HepG2 (cell line): Measurements from ENCODE around the gene HLCS. TPM values are rescaled to one million over a fixed set of nuclear protein-coding genes. Genes with fewer than 3 reads are reported as not detected.

Experiments
- CREM ChIP-seq, 2 experiments: sonication (generic) in 1 of 2; formaldehyde crosslinking in 1 of 2; IDR thresholded peaks; 2 replicates each; pipeline versions ENCODE4 v1.4.0 to v1.6.1; 2016 to 2020; ENCODE audit warnings: antibody characterized with exemption in 1 of 2, mild to moderate bottlenecking in 1 of 2, missing genetic modification reagents in 1 of 2
- ERF ChIP-seq: IDR thresholded peaks from 2 replicates; pipeline ENCODE4 v1.6.1; 2018; ENCODE audit warnings: missing biosample characterization, missing genetic modification reagents
- FOXP1 ChIP-seq, 2 experiments: fragments of 450-650 bp in 1 of 2; IDR thresholded peaks; 2 replicates each; pipeline ENCODE4 v1.6.1; 2017 to 2018; ENCODE audit warnings: antibody characterized with exemption in 1 of 2
- HOMEZ ChIP-seq: IDR thresholded peaks from 2 replicates; pipeline ENCODE4 v1.6.1; 2016; ENCODE audit warnings: low read depth
- IKZF5 ChIP-seq: IDR thresholded peaks from 2 replicates; pipeline ENCODE4 v1.6.1; 2018; ENCODE audit warnings: missing genetic modification reagents, mild to moderate bottlenecking, missing compliant biosample characterization
- IRF2 ChIP-seq: IDR thresholded peaks from 2 replicates; pipeline ENCODE4 v1.6.1; 2018; ENCODE audit warnings: missing genetic modification reagents, missing compliant biosample characterization
- KAT8 ChIP-seq: IDR thresholded peaks from 2 replicates; pipeline ENCODE4 v1.6.1; 2016; ENCODE audit warnings: missing genetic modification reagents, missing compliant biosample characterization
- MIXL1 ChIP-seq: IDR thresholded peaks from 2 replicates; pipeline ENCODE4 v1.6.1; 2016
- NKX3-1 ChIP-seq: sonication (generic); formaldehyde crosslinking; IDR thresholded peaks from 2 replicates; pipeline ENCODE4 v1.5.0; 2020; ENCODE audit warnings: missing genetic modification reagents
- SMC3 ChIP-seq: IDR thresholded peaks from 2 replicates; pipeline ENCODE4 v1.6.1; 2011; ENCODE audit warnings: low read length, improper control_type of control experiment
- TEAD3 ChIP-seq: optimal IDR thresholded peaks from 2 replicates; pipeline ENCODE3; 2016; ENCODE audit warnings: borderline replicate concordance
- TFAP4 ChIP-seq: sonication (generic); IDR thresholded peaks from 2 replicates; pipeline ENCODE4 v1.6.1; 2016; ENCODE audit warnings: low read depth, borderline replicate concordance
- ZBTB38 ChIP-seq: sonication (generic); formaldehyde crosslinking; IDR thresholded peaks from 2 replicates; pipeline ENCODE4 v1.5.1; 2020; ENCODE audit warnings: mild to moderate bottlenecking, missing genetic modification reagents
- ZKSCAN8 ChIP-seq: IDR thresholded peaks from 2 replicates; pipeline ENCODE4 v1.6.1; 2016; ENCODE audit warnings: borderline replicate concordance, missing genetic modification reagents, missing compliant biosample characterization
- polyA plus RNA-seq, 8 experiments: library from polyadenylated mRNA; depleted of rRNA in 3 of 8; stranded (reverse) in 7 of 8; unstranded in 1 of 8; fragments of >200 nt; fragmentation: Illumina TruSeq in 4 of 8; extraction: Trizol in 4 of 8; gene quantifications; 2 replicates each; pipeline versions ENCODE4 v1.2.1 to v1.2.3, GENCODE V29; 2011 to 2016; ENCODE audit warnings: low read depth in 4 of 8, missing spikeins in 1 of 8, mixed read lengths in 1 of 8; ENCODE audit not compliant: insufficient read depth in 1 of 8
- total RNA-seq, 5 experiments: library from RNA; depleted of rRNA; stranded (reverse); fragments of >200 nt; fragmentation: Illumina TruSeq; extraction: Trizol; gene quantifications; 2 replicates each; pipeline ENCODE4 v1.2.3, GENCODE V29; 2016; ENCODE audit warnings: low read depth in 1 of 5
- TF ChIP-seq, protein P1 (sequence below): IDR thresholded peaks from 2 replicates; pipeline ENCODE4 v1.4.0; 2020; ENCODE audit warnings: mild to moderate bottlenecking, missing genetic modification reagents
- TF ChIP-seq, protein P2 (sequence below): sonication (generic); formaldehyde crosslinking; IDR thresholded peaks from 2 replicates; pipeline ENCODE4 v1.5.0; 2020; ENCODE audit warnings: mild to moderate bottlenecking, missing genetic modification reagents, borderline replicate concordance

HLCS gene
- total and polyA plus RNA-seq, 2 of the 13 experiments (the other 11 are each of a cell fraction or from before 2014, with no cell fraction given) = 7.9 to 12.3 TPM

DNA sequence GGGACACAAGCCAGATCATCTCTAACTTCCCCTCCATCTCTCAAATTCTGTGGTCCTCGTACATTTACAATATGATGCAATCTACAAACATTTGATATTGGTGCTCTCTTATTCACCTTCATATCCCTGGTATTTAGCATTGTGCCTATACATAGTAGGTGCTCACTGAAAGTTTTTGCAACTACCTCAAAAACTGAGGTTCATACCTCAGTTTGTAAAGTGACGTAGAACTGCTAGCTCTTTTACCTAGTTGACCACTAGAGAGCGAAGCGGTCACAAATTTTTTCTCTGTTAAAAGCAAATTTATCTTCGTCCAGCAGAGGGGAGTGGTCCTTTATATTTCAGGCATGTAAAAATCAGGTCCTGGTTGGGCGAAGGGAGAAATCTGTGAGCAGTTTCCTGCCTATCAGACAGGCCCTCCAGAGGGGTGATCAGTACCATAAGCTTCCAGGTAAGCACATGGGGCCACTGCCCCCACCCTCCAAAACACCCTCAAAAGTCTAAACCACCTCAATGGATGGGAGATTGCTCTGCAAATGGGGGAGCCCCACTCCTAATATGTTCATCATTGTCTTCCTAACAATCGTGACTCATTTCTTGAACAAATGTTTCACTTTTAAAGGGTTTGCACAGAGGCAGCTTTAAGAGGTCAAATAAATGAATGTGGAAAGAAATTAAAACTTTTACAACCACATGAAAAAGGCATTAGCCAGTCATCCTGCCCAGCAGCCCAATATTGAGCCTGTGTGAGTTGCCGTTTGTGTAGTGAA lies 10.6 kb upstream of the HLCS start (continued):
- TF ChIP-seq, protein P1, sequence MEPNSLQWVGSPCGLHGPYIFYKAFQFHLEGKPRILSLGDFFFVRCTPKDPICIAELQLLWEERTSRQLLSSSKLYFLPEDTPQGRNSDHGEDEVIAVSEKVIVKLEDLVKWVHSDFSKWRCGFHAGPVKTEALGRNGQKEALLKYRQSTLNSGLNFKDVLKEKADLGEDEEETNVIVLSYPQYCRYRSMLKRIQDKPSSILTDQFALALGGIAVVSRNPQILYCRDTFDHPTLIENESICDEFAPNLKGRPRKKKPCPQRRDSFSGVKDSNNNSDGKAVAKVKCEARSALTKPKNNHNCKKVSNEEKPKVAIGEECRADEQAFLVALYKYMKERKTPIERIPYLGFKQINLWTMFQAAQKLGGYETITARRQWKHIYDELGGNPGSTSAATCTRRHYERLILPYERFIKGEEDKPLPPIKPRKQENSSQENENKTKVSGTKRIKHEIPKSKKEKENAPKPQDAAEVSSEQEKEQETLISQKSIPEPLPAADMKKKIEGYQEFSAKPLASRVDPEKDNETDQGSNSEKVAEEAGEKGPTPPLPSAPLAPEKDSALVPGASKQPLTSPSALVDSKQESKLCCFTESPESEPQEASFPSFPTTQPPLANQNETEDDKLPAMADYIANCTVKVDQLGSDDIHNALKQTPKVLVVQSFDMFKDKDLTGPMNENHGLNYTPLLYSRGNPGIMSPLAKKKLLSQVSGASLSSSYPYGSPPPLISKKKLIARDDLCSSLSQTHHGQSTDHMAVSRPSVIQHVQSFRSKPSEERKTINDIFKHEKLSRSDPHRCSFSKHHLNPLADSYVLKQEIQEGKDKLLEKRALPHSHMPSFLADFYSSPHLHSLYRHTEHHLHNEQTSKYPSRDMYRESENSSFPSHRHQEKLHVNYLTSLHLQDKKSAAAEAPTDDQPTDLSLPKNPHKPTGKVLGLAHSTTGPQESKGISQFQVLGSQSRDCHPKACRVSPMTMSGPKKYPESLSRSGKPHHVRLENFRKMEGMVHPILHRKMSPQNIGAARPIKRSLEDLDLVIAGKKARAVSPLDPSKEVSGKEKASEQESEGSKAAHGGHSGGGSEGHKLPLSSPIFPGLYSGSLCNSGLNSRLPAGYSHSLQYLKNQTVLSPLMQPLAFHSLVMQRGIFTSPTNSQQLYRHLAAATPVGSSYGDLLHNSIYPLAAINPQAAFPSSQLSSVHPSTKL = peak; percentile 36; the same call in 1 of the 2 replicates
- TF ChIP-seq, protein P2, sequence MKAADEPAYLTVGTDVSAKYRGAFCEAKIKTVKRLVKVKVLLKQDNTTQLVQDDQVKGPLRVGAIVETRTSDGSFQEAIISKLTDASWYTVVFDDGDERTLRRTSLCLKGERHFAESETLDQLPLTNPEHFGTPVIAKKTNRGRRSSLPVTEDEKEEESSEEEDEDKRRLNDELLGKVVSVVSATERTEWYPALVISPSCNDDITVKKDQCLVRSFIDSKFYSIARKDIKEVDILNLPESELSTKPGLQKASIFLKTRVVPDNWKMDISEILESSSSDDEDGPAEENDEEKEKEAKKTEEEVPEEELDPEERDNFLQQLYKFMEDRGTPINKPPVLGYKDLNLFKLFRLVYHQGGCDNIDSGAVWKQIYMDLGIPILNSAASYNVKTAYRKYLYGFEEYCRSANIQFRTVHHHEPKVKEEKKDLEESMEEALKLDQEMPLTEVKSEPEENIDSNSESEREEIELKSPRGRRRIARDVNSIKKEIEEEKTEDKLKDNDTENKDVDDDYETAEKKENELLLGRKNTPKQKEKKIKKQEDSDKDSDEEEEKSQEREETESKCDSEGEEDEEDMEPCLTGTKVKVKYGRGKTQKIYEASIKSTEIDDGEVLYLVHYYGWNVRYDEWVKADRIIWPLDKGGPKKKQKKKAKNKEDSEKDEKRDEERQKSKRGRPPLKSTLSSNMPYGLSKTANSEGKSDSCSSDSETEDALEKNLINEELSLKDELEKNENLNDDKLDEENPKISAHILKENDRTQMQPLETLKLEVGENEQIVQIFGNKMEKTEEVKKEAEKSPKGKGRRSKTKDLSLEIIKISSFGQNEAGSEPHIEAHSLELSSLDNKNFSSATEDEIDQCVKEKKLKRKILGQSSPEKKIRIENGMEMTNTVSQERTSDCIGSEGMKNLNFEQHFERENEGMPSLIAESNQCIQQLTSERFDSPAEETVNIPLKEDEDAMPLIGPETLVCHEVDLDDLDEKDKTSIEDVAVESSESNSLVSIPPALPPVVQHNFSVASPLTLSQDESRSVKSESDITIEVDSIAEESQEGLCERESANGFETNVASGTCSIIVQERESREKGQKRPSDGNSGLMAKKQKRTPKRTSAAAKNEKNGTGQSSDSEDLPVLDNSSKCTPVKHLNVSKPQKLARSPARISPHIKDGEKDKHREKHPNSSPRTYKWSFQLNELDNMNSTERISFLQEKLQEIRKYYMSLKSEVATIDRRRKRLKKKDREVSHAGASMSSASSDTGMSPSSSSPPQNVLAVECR (CRISPR knock-in tag) = peak; percentile 15; the same call in 1 of the 2 replicates
- TF ChIP-seq SMC3 = peak; percentile 87
- TF ChIP-seq ERF (CRISPR knock-in tag) = 0 out of 2 replicates have a peak, but pooled peaks have one; percentile 45
- TF ChIP-seq CREM (IDR thresholded peaks at IDR 0.05) = peak; percentile 45; the same call in 1 of the 2 replicates
- no peak for TF ChIP-seq CREM (CRISPR knock-in tag; IDR thresholded peaks at IDR 0.05)
- TF ChIP-seq NKX3-1 (CRISPR knock-in tag) = no peak
- peak; percentile 58; the same call in 1 of the 2 replicates for TF ChIP-seq KAT8 (CRISPR knock-in tag)
- 0 out of 2 replicates have a peak, but pooled peaks have one; percentile 32 for TF ChIP-seq ZBTB38 (CRISPR knock-in tag)
- peak; percentile 59; the same call in 1 of the 2 replicates for TF ChIP-seq IRF2 (CRISPR knock-in tag)
- 0 out of 2 replicates have a peak, but pooled peaks have one; percentile 7 for TF ChIP-seq TFAP4
- peak; percentile 49 for TF ChIP-seq TEAD3 (CRISPR knock-in tag)
- TF ChIP-seq ZKSCAN8 (CRISPR knock-in tag) = peak; percentile 45; the same call in 1 of the 2 replicates
- peak; percentile 66; the same call in 1 of the 2 replicates for TF ChIP-seq MIXL1 (CRISPR knock-in tag)
- no peak for TF ChIP-seq FOXP1 (IDR thresholded peaks at IDR 0.05)
- no peak for TF ChIP-seq FOXP1 (CRISPR knock-in tag; IDR thresholded peaks at IDR 0.05)
- 0 out of 2 replicates have a peak, but pooled peaks have one; percentile 11 for TF ChIP-seq HOMEZ (CRISPR knock-in tag)
- 0 out of 2 replicates have a peak, but pooled peaks have one; percentile 32 for TF ChIP-seq IKZF5 (CRISPR knock-in tag)
